IMR-90 (cell line): Measurements from ENCODE around the gene DCUN1D2. TPM values are rescaled to one million over a fixed set of nuclear protein-coding genes. Genes with fewer than 3 reads are reported as not detected.

Source experiments
- ATAC-seq: fragments of 200-7000 bp; cut with Tn5 transposase; 2 replicates; pipeline ENCODE4 v1.9.1; 2020; ENCODE audit warnings: low read depth, mild to moderate bottlenecking, moderate library complexity
- BruUV-seq: library from RNA; stranded (reverse); fragments of 400-500 nt; replicated peaks from 2 replicates; lab custom pipeline; 2021; lab: Mats Ljungman, UMichigan
- CTCF ChIA-PET: fragments of 300-600 bp; formaldehyde crosslinking; extraction: SDS; loops from one replicate; lab custom pipeline; 2021; ENCODE audit warnings: antibody characterized with exemption; lab: Yijun Ruan, JAX
- POLR2A ChIA-PET: fragments of 300-600 bp; sonication (Branson Sonifier 250); formaldehyde crosslinking; loops from one replicate; lab custom pipeline; 2022; ENCODE audit warnings: antibody characterized with exemption; ENCODE audit not compliant: unreplicated experiment; lab: Charles Lee
- DNase-seq: peaks from one replicate; pipeline ENCODE4 v3.0.0; 2013
- H2AFZ ChIP-seq: replicated peaks from 2 replicates; pipeline ENCODE3; 2013; ENCODE audit warnings: low read length, mild to moderate bottlenecking; ENCODE audit not compliant: poor library complexity
- H2AK5ac ChIP-seq: 2 replicates; pipeline ENCODE4 v1.6.1; 2013; ENCODE audit warnings: low read depth, low read length, inconsistent platforms
- H2AK9ac ChIP-seq: replicated peaks from 2 replicates; pipeline ENCODE3; 2013; ENCODE audit warnings: mild to moderate bottlenecking, low read depth, low read length, moderate library complexity; ENCODE audit not compliant: poor library complexity
- H2BK120ac ChIP-seq: 2 replicates; pipeline ENCODE4 v1.6.1; 2013; ENCODE audit warnings: low read depth, low read length, inconsistent platforms
- H2BK15ac ChIP-seq: 3 replicates; pipeline ENCODE4 v1.6.1; 2013; ENCODE audit warnings: low read depth, low read length, inconsistent platforms
- H2BK20ac ChIP-seq: 2 replicates; pipeline ENCODE4 v1.6.1; 2013; ENCODE audit warnings: low read depth, mild to moderate bottlenecking, inconsistent platforms, low read length, moderate library complexity
- H2BK5ac ChIP-seq: 2 replicates; pipeline ENCODE4 v1.6.1; 2013; ENCODE audit warnings: mild to moderate bottlenecking, low read depth, low read length, inconsistent platforms; ENCODE audit not compliant: poor library complexity, severe bottlenecking
- H3K14ac ChIP-seq: replicated peaks from 2 replicates; pipeline ENCODE4 v1.6.1; 2013; ENCODE audit warnings: low read depth, low read length, inconsistent platforms
- H3K18ac ChIP-seq: 2 replicates; pipeline ENCODE4 v1.6.1; 2013; ENCODE audit warnings: low read depth, low read length, control low read depth
- H3K23ac ChIP-seq: 2 replicates; pipeline ENCODE4 v1.6.1; 2013; ENCODE audit warnings: low read depth, low read length, inconsistent platforms
- H3K27ac ChIP-seq: 2 replicates; pipeline ENCODE4 v1.5.1; 2013; ENCODE audit warnings: mild to moderate bottlenecking, control low read depth, low read length; ENCODE audit not compliant: insufficient read depth
- H3K27me3 ChIP-seq: 2 replicates; pipeline ENCODE4 v1.6.1; 2013; ENCODE audit warnings: low read length; ENCODE audit not compliant: control insufficient read depth, insufficient read depth
- H3K36me3 ChIP-seq: 2 replicates; pipeline ENCODE4 v1.6.1; 2013; ENCODE audit warnings: low read length, mixed read lengths; ENCODE audit not compliant: control insufficient read depth, insufficient read depth
- H3K4ac ChIP-seq: 2 replicates; pipeline ENCODE4 v1.6.1; 2013; ENCODE audit warnings: low read depth, low read length, inconsistent platforms
- H3K4me1 ChIP-seq: 2 replicates; pipeline ENCODE4 v1.6.1; 2013; ENCODE audit warnings: low read length, mixed read lengths; ENCODE audit not compliant: control insufficient read depth, insufficient read depth
- H3K4me2 ChIP-seq: 2 replicates; pipeline ENCODE4 v1.6.1; 2013; ENCODE audit warnings: low read depth, mild to moderate bottlenecking, control low read depth, low read length, moderate library complexity
- H3K4me3 ChIP-seq: 2 replicates; pipeline ENCODE4 v1.5.1; 2013; ENCODE audit warnings: low read depth, mild to moderate bottlenecking, control low read depth, low read length, moderate library complexity; ENCODE audit not compliant: insufficient read depth
- H3K56ac ChIP-seq: 2 replicates; pipeline ENCODE4 v1.6.1; 2013; ENCODE audit warnings: low read length, inconsistent platforms; ENCODE audit not compliant: insufficient read depth; ENCODE audit errors: extremely low read depth
- H3K79me1 ChIP-seq, 2 experiments: 2 replicates each; pipeline ENCODE4 v1.6.1; 2013; ENCODE audit warnings: low read length in 2 of 2, inconsistent platforms in 1 of 2, low read depth in 1 of 2
- H3K9ac ChIP-seq: 2 replicates; pipeline ENCODE4 v1.6.1; 2013; ENCODE audit warnings: low read depth, low read length, control low read depth
- H3K9me1 ChIP-seq: 2 replicates; pipeline ENCODE4 v1.6.1; 2013; ENCODE audit warnings: low read length, inconsistent platforms; ENCODE audit not compliant: insufficient read depth
- H3K9me3 ChIP-seq: 2 replicates; pipeline ENCODE4 v1.6.1; 2013; ENCODE audit warnings: low read length; ENCODE audit not compliant: control insufficient read depth, insufficient read depth
- H4K20me1 ChIP-seq: 2 replicates; pipeline ENCODE4 v1.6.1; 2013; ENCODE audit warnings: low read length, inconsistent platforms; ENCODE audit not compliant: insufficient read depth
- H4K5ac ChIP-seq: 2 replicates; pipeline ENCODE4 v1.6.1; 2013; ENCODE audit warnings: mild to moderate bottlenecking, low read depth, low read length, control low read depth
- H4K8ac ChIP-seq, 2 experiments: 2 replicates each; pipeline ENCODE4 v1.6.1; 2013; ENCODE audit warnings: low read depth in 2 of 2, low read length in 2 of 2, control low read depth in 1 of 2, inconsistent platforms in 1 of 2
- H4K91ac ChIP-seq: 2 replicates; pipeline ENCODE4 v1.6.1; 2013; ENCODE audit warnings: low read depth, low read length, inconsistent platforms; ENCODE audit not compliant: insufficient read depth
- BHLHE40 ChIP-seq: fragments of 150-350 bp; IDR thresholded peaks from 2 replicates; pipeline ENCODE4 v1.6.1; 2016; ENCODE audit warnings: mild to moderate bottlenecking, low read depth, low read length
- CEBPB ChIP-seq: IDR thresholded peaks from 2 replicates; pipeline ENCODE4 v1.6.1; 2012; ENCODE audit warnings: low read depth, low read length, improper control_type of control experiment
- CHD1 ChIP-seq: IDR thresholded peaks from 2 replicates; pipeline ENCODE4 v1.6.1; 2012; ENCODE audit warnings: low read depth, low read length, improper control_type of control experiment
- CTCF ChIP-seq: conservative IDR thresholded peaks from 2 replicates; pipeline ENCODE4 v1.5.1; 2012; ENCODE audit warnings: mild to moderate bottlenecking, low read depth, low read length, improper control_type of control experiment
- MAFK ChIP-seq: IDR thresholded peaks from 2 replicates; pipeline ENCODE4 v1.6.1; 2012; ENCODE audit warnings: low read depth, low read length, improper control_type of control experiment
- MAZ ChIP-seq: IDR thresholded peaks from 2 replicates; pipeline ENCODE4 v1.6.1; 2012; ENCODE audit warnings: low read depth, mild to moderate bottlenecking, low read length, improper control_type of control experiment, moderate library complexity, borderline replicate concordance
- NFE2L2 ChIP-seq: fragments of 150-350 bp; IDR thresholded peaks from 2 replicates; pipeline ENCODE4 v1.6.1; 2016; ENCODE audit warnings: low read depth, mild to moderate bottlenecking, low read length
- POLR2A ChIP-seq: IDR thresholded peaks from 2 replicates; pipeline ENCODE4 v1.6.1; 2012; ENCODE audit warnings: mild to moderate bottlenecking, low read depth, low read length
- RCOR1 ChIP-seq: IDR thresholded peaks from 2 replicates; pipeline ENCODE4 v1.6.1; 2012; ENCODE audit warnings: mild to moderate bottlenecking, low read length, improper control_type of control experiment; ENCODE audit not compliant: insufficient replicate concordance
- SMC3 ChIP-seq: fragments of 150-350 bp; IDR thresholded peaks from 2 replicates; pipeline ENCODE4 v1.6.1; 2016; ENCODE audit warnings: low read depth, mild to moderate bottlenecking, antibody characterized with exemption, low read length, moderate library complexity
- USF2 ChIP-seq: fragments of 150-350 bp; IDR thresholded peaks from 2 replicates; pipeline ENCODE4 v1.6.1; 2017; ENCODE audit warnings: mild to moderate bottlenecking, antibody characterized with exemption, low read length, low read depth
- WGBS, 2 experiments: methylation state at CpG; one replicate each; pipeline versions ENCODE4 v1.1.5 to v1.1.7; 2013; ENCODE audit warnings: missing lambda C conversion rate in 2 of 2; ENCODE audit not compliant: insufficient read length in 1 of 2; ENCODE audit errors: extremely low coverage in 2 of 2; 5-methylcytosine and 5-hydroxymethylcytosine counted together
- dilution Hi-C: fragments of 300-500 bp; cut with HindIII; formaldehyde crosslinking; loops from one replicate; pipeline ENCODE4 v1.14.3; 2018; ENCODE audit warnings: low sequenced_read_pairs; ENCODE audit not compliant: unreplicated experiment
- in situ Hi-C: fragments of 300-500 bp; cut with MboI; formaldehyde crosslinking; loops from 3 replicates; pipeline ENCODE4 v1.14.3; 2019; ENCODE audit warnings: low sequenced_read_pairs, inconsistent platforms, mixed read lengths
- intact Hi-C: fragments of 100-400 bp; cut with micrococcal nuclease; formaldehyde crosslinking; loops from 2 replicates; pipeline ENCODE4 v1.10.0; 2022
- polyA plus RNA-seq, 3 experiments: library from polyadenylated mRNA; depleted of rRNA; stranded (reverse); fragments of >200 nt; gene quantifications; 2 replicates each; pipeline ENCODE4 v1.2.3, GENCODE V29; 2012; ENCODE audit warnings: low replicate concordance in 1 of 3
- total RNA-seq: library from RNA; depleted of rRNA; stranded (reverse); fragments of >200 nt; gene quantifications from 2 replicates; pipeline ENCODE4 v1.2.3, GENCODE V29; 2012

The DCUN1D2 gene
- total and polyA plus RNA-seq, 2 of the 4 experiments (the other 2 are of a cell fraction), result 8.1 to 11.5 TPM

GRCh38 chr13:113413898-113414282 lies 76.6 kb downstream of the DCUN1D2 start:
- Histone ChIP-seq H3K9me3 (no peaks in the 10 kb centered on the region), H3K27ac (no peak overlapping the region; the same call in 1 of the 2 replicates), H2BK20ac (peak overlapping the region; percentile 57), H3K18ac (peak overlapping the region; percentile 39), H3K36me3 (no peaks in the 10 kb centered on the region), H4K91ac (peak overlapping the region; percentile 78), H4K20me1 (no peaks in the 10 kb centered on the region), H4K8ac (peak overlapping the region; percentile 13 to 84; a peak in 3 of 4 replicates), H4K5ac (peak overlapping the region; percentile 86), H3K9me1 (peaks cover 10% of the 10 kb centered on the region), H3K4me1 (peaks cover 23% of the 10 kb centered on the region), H3K9ac (no peak overlapping the region), H2AK5ac (peak overlapping the region; percentile 10; the same call in 1 of the 2 replicates), H2BK15ac (peak overlapping the region; percentile 15; the same call in 1 of the 3 replicates), H2AFZ (peak overlapping the region; percentile 82), H2BK120ac (peak overlapping the region; percentile 89), H3K4me2 (no peak overlapping the region), H3K79me1 (no peaks in the 10 kb centered on the region), H2BK5ac (peak overlapping the region; percentile 33), H3K56ac (no peak overlapping the region), H2AK9ac (peak overlapping the region; percentile 47), H3K4ac (peak overlapping the region; percentile 71), H3K27me3 (peaks cover 3% of the 10 kb centered on the region; the same call in 1 of the 2 replicates), H3K23ac (no peak overlapping the region), H3K14ac (peak overlapping the region; percentile 83), H3K4me3 (no peak overlapping the region)
- intact Hi-C loops (no loop called here), in situ Hi-C loops (no loop called here), dilution Hi-C loops (no loop called here)
- ChIA-PET POLR2A (no interaction called here), CTCF (no interaction called here)
- BruUV-seq, result no TSS peak
- DNase-seq (no peak), ATAC-seq (no peak; the same call in 1 of the 2 replicates)
- 69% methylated on average over 5 of the region's 9 CpGs; no CpG with 5 or more reads in 1 of the 2 experiments for WGBS, 2 experiments
- TF ChIP-seq MAZ (no peak), POLR2A (no peak), CEBPB (no peak), NFE2L2 (no peak), MAFK (no peak), CTCF (no peak), RCOR1 (no peak), CHD1 (no peak), SMC3 (no peak), USF2 (no peak), BHLHE40 (no peak)
